OCI-LY7 (cell line): Measurements from ENCODE around the gene MACROD1. TPM values are rescaled to one million over a fixed set of nuclear protein-coding genes. Genes with fewer than 3 reads are reported as not detected.
A peak's percentile ranks its signal among the peaks of the same experiment; 100 is the strongest.

ENCODE experiments used
- BruUV-seq: library from RNA; stranded (reverse); fragments of 400-500 nt; replicated peaks from 2 replicates; lab custom pipeline; 2021; lab: Mats Ljungman, UMichigan
- CTCF ChIA-PET: fragments of 300-600 bp; sonication (Branson Sonifier 250); formaldehyde crosslinking; loops from one replicate; lab custom pipeline; 2022; ENCODE audit warnings: antibody characterized with exemption; ENCODE audit not compliant: unreplicated experiment; lab: Charles Lee
- POLR2A ChIA-PET: fragments of 300-600 bp; sonication (Branson Sonifier 250); formaldehyde crosslinking; loops from one replicate; lab custom pipeline; 2022; ENCODE audit warnings: antibody characterized with exemption; lab: Charles Lee
- DNase-seq: peaks from one replicate; pipeline ENCODE4 v3.0.0-alpha.2; 2015; ENCODE audit warnings: low spot score
- H2AFZ ChIP-seq: fragments of 200-600 bp; sonication (generic), shearing (Covaris generic); 2 replicates; pipeline ENCODE4 v1.6.1; 2014; ENCODE audit warnings: mild to moderate bottlenecking, antibody characterized with exemption, low read length, moderate library complexity
- H3K27ac ChIP-seq: fragments of 200-600 bp; sonication (generic); 2 replicates; pipeline ENCODE4 v1.5.1; 2014; ENCODE audit warnings: mixed run types, low read depth, mild to moderate bottlenecking, moderate library complexity, low read length, inconsistent platforms; ENCODE audit not compliant: poor library complexity, severe bottlenecking
- H3K36me3 ChIP-seq: fragments of 200-600 bp; sonication (generic); 2 replicates; pipeline ENCODE4 v1.6.1; 2014; ENCODE audit warnings: mild to moderate bottlenecking, antibody characterized with exemption, low read length, moderate library complexity, mixed read lengths; ENCODE audit not compliant: insufficient read depth
- H3K4me1 ChIP-seq: fragments of 200-600 bp; sonication (generic); 2 replicates; pipeline ENCODE4 v1.5.1; 2014; ENCODE audit warnings: mild to moderate bottlenecking, low read length; ENCODE audit not compliant: insufficient read depth, poor library complexity, severe bottlenecking
- H3K4me2 ChIP-seq: fragments of 200-600 bp; sonication (generic); 2 replicates; pipeline ENCODE4 v1.6.1; 2014; ENCODE audit warnings: mild to moderate bottlenecking, low read length
- H3K4me3 ChIP-seq: fragments of 200-600 bp; sonication (generic); 2 replicates; pipeline ENCODE4 v1.5.1; 2014; ENCODE audit warnings: mild to moderate bottlenecking, low read depth, low read length; ENCODE audit not compliant: poor library complexity, severe bottlenecking
- H3K79me2 ChIP-seq: fragments of 200-600 bp; sonication (generic); 2 replicates; pipeline ENCODE4 v1.6.1; 2016; ENCODE audit warnings: low read depth, mild to moderate bottlenecking, low read length, moderate library complexity, mixed read lengths; ENCODE audit not compliant: insufficient read depth
- H3K9me2 ChIP-seq: fragments of 200-600 bp; sonication (generic); 2 replicates; pipeline ENCODE4 v1.6.1; 2016; ENCODE audit warnings: mild to moderate bottlenecking, low read length, mixed read lengths; ENCODE audit not compliant: insufficient read depth
- H3K9me3 ChIP-seq: fragments of 200-600 bp; sonication (generic); 2 replicates; pipeline ENCODE4 v1.6.1; 2014; ENCODE audit warnings: mild to moderate bottlenecking, mixed run types, low read length, mixed read lengths
- H4K20me1 ChIP-seq: fragments of 200-600 bp; sonication (generic); 2 replicates; pipeline ENCODE4 v1.6.1; 2014; ENCODE audit warnings: mild to moderate bottlenecking, antibody characterized with exemption, low read length, moderate library complexity, mixed read lengths; ENCODE audit not compliant: insufficient read depth
- CTCF ChIP-seq: fragments of 200-600 bp; sonication (generic); conservative IDR thresholded peaks from 2 replicates; pipeline ENCODE4 v1.5.1; 2014; ENCODE audit warnings: mild to moderate bottlenecking, antibody characterized with exemption, low read length, moderate library complexity, mixed read lengths
- EZH2phosphoT487 ChIP-seq: fragments of 200-600 bp; sonication (generic); IDR thresholded peaks from 2 replicates; pipeline ENCODE4 v1.6.1; 2018; ENCODE audit warnings: low read depth, borderline replicate concordance, mild to moderate bottlenecking, mixed run types, antibody characterized with exemption, low read length, moderate library complexity, mixed read lengths
- intact Hi-C: fragments of 100-400 bp; cut with micrococcal nuclease; formaldehyde crosslinking; loops from one replicate; pipeline ENCODE4 v1.10.0; 2022; ENCODE audit not compliant: unreplicated experiment
- total RNA-seq, 2 experiments: library from RNA; depleted of rRNA in 1 of 2; stranded (reverse); fragments of >200 nt in 1 of 2; shearing (Covaris generic) in 1 of 2; gene quantifications; 2 replicates each; pipeline ENCODE4 v1.2.3, GENCODE V29; 2014 to 2022

Gene MACROD1
- total RNA-seq, 2 experiments from 2014 or later: 14.7 to 25.4 TPM

GRCh38 chr11:64060861-64061444, 105.0 kb downstream of the MACROD1 start:
- no TSS peak for BruUV-seq
- ChIA-PET CTCF (interaction anchor here (0.6 kb wide), 1 partner anchor 212 kb away, joined by 3 read pairs; no protein-coding TSS in a partner anchor), POLR2A (interaction anchor here (0.6 kb wide), 1 partner anchor 233 kb away, joined by 3 read pairs; no protein-coding TSS in a partner anchor)
- DNase-seq: peak; percentile 70
- intact Hi-C loops: no loop called here
- Histone ChIP-seq H3K36me3 (no peaks in the 10 kb centered on the region), H4K20me1 (no peaks in the 10 kb centered on the region), H3K27ac (no peak overlapping the region), H3K9me3 (no peaks in the 10 kb centered on the region), H3K79me2 (no peaks in the 10 kb centered on the region), H3K4me3 (peak overlapping the region; percentile 54), H2AFZ (peak overlapping the region; percentile 93), H3K9me2 (no peaks in the 10 kb centered on the region), H3K4me2 (peak overlapping the region; percentile 75), H3K4me1 (peaks cover 9% of the 10 kb centered on the region)
- TF ChIP-seq CTCF (no peak), EZH2phosphoT487 (no peak)

- no peak for DNase-seq
- intact Hi-C loops: no loop called here
- ChIA-PET POLR2A (interaction anchor here (0.6 kb wide), 1 partner anchor 232 kb away, joined by 3 read pairs; no protein-coding TSS in a partner anchor), CTCF (no interaction called here)
- H3K9me3 ChIP-seq: no peaks in the 10 kb centered on the region
- H3K4me1 ChIP-seq: peaks cover 9% of the 10 kb centered on the region
- H3K4me3 ChIP-seq: peak overlapping the region; percentile 54
- H2AFZ ChIP-seq: peak overlapping the region; percentile 93; the same call in 1 of the 2 replicates
- H3K27ac ChIP-seq: no peak overlapping the region
- peak overlapping the region; percentile 75 for H3K4me2 ChIP-seq
- BruUV-seq: no TSS peak
- no peaks in the 10 kb centered on the region for H3K36me3 ChIP-seq
- no peaks in the 10 kb centered on the region for H3K79me2 ChIP-seq
- TF ChIP-seq EZH2phosphoT487 (no peak), CTCF (no peak)
- no peaks in the 10 kb centered on the region for H4K20me1 ChIP-seq
- H3K9me2 ChIP-seq: no peaks in the 10 kb centered on the region
Observed at GRCh38 chr11:64060263-64060860, 105.6 kb downstream of the MACROD1 start.
